H1 (cell line): ENCODE results near the gene HMGCS2. TPM values are rescaled to one million over a fixed set of nuclear protein-coding genes. Genes with fewer than 3 reads are reported as not detected.

Experiments
- BRCA1 ChIP-seq: IDR thresholded peaks from 2 replicates; pipeline ENCODE4 v1.6.1; 2012; ENCODE audit warnings: low read depth, low read length, improper control_type of control experiment
- CHD1 ChIP-seq: IDR thresholded peaks from 2 replicates; pipeline ENCODE4 v1.6.1; 2012; ENCODE audit warnings: low read depth, low read length, improper control_type of control experiment
- SIRT6 ChIP-seq: IDR thresholded peaks from one replicate; pipeline ENCODE4 v1.7.1; 2012; ENCODE audit warnings: low read length, inconsistent platforms
- SP1 ChIP-seq: IDR thresholded peaks from 2 replicates; pipeline ENCODE4 v1.6.1; 2011; ENCODE audit warnings: low read depth, low read length
- SUZ12 ChIP-seq: fragments of 200-600 bp; sonication (generic); IDR thresholded peaks from 2 replicates; pipeline ENCODE4 v1.6.1; 2012; ENCODE audit warnings: mild to moderate bottlenecking, inconsistent platforms, low read length, moderate library complexity, mixed read lengths
- TEAD4 ChIP-seq: IDR thresholded peaks from 2 replicates; pipeline ENCODE4 v1.6.1; 2012; ENCODE audit warnings: low read depth, low read length, inconsistent platforms, mixed read lengths
- YY1 ChIP-seq: IDR thresholded peaks from 2 replicates; pipeline ENCODE4 v1.6.1; 2011; ENCODE audit warnings: low read depth, mild to moderate bottlenecking, low read length
- polyA plus RNA-seq, 7 experiments: library from polyadenylated mRNA; depleted of rRNA in 3 of 7; stranded (reverse) in 5 of 7; unstranded in 2 of 7; fragments of >200 nt in 5 of 7; fragments of 200-250 nt in 2 of 7; gene quantifications; 1 replicate in 5 of 7; 2 replicates in 1 of 7; 4 replicates in 1 of 7; pipeline versions ENCODE4 v1.2.1 to v1.2.3, GENCODE V29; 2011 to 2013; ENCODE audit warnings: missing spikeins in 2 of 7, mixed read lengths in 2 of 7
- total RNA-seq: library from RNA; stranded (reverse); fragmentation: NEBNext Ultra II Directional; extraction: Animal tissue kit (Norgen Biotek cat#: 25700); gene quantifications from 2 replicates; pipeline ENCODE4 v1.2.1, GENCODE V29; 2021

Gene HMGCS2
- total and polyA plus RNA-seq, 2 of the 8 experiments (the other 6 are each of a cell fraction or from before 2014, with no cell fraction given): not detected

DNA sequence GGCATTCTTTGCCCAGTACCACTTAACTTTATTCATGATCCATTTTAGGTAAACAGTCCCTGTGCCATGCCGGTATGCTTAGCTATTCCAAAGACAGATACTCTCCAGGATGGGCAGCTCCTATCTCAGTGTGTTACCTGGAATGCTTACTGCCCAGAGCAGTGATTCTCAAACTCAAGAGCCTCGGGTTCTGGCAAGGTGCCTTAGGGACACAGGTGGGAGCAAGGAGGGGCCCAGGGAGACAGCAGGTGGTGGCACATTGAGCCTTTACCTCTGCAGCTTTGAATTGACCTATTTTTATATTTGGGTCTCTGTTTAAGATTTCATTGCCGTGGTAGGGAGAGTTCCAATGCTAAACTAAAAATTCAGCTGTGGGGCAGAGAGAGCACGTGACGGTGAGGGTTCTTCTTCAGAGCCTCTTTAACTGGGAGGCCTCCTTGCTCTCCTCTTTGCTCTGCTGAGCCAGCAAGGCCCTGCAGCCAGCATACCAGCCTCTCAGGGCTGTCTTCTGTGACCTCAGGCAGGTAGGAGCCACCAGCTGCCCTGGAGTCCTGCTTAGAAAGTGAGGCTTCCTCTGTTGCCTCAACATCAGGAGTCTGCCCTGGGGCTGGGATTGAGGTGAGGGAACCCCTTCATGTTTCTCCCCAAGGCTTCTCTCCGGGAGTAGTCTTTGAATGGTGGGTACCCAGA lies 36.8 kb downstream of the HMGCS2 start (continued):
- TF ChIP-seq CHD1 (no peak), YY1 (no peak), SIRT6 (no peak), TEAD4 (no peak), BRCA1 (no peak), SUZ12 (no peak), SP1 (no peak)
